Large intestine (tissue), 3 donors: Measurements from ENCODE around the gene ZFYVE9. TPM values are rescaled to one million over a fixed set of nuclear protein-coding genes. Genes with fewer than 3 reads are reported as not detected.

Experiments
- DNase-seq, 2 donors: peaks; one replicate each; pipeline versions ENCODE4 v3.0.0 to v3.0.0-alpha.2; 2013
- H3K27ac ChIP-seq: one replicate; pipeline ENCODE4 v1.5.1; 2013; ENCODE audit warnings: low read length
- H3K27me3 ChIP-seq: 2 replicates; pipeline ENCODE4 v1.6.1; 2013; ENCODE audit warnings: low read length; ENCODE audit not compliant: control insufficient read depth, insufficient read depth
- H3K36me3 ChIP-seq: 2 replicates; pipeline ENCODE4 v1.6.1; 2013; ENCODE audit warnings: low read length; ENCODE audit not compliant: control insufficient read depth, insufficient read depth
- H3K4me1 ChIP-seq: one replicate; pipeline ENCODE4 v1.6.1; 2013; ENCODE audit warnings: low read length; ENCODE audit not compliant: control insufficient read depth, insufficient read depth
- H3K4me3 ChIP-seq: one replicate; pipeline ENCODE4 v1.5.1; 2013; ENCODE audit warnings: low read length
- H3K9me3 ChIP-seq: one replicate; pipeline ENCODE4 v1.6.1; 2013; ENCODE audit warnings: mild to moderate bottlenecking, low read depth, low read length, moderate library complexity; ENCODE audit not compliant: control insufficient read depth
- WGBS: methylation state at CpG from one replicate; pipeline ENCODE4 v1.1.5; 2013; ENCODE audit warnings: low lambda C conversion rate; ENCODE audit not compliant: insufficient coverage; 5-methylcytosine and 5-hydroxymethylcytosine counted together
- polyA plus RNA-seq: library from polyadenylated mRNA; unstranded; fragments of 120-200 nt; gene quantifications from one replicate; pipeline ENCODE4 v1.2.1, GENCODE V29; 2013

ZFYVE9 gene
- polyA plus RNA-seq, 1 donor, result 14.5 TPM

- H3K36me3 ChIP-seq, result peaks cover 5% of the 10 kb centered on the region
- H3K4me3 ChIP-seq, result no peak overlapping the region
- H3K4me1 ChIP-seq, result no peaks in the 10 kb centered on the region
- no peak overlapping the region for H3K27ac ChIP-seq
- no peaks in the 10 kb centered on the region for H3K27me3 ChIP-seq
- DNase-seq, result no peak
- no peaks in the 10 kb centered on the region for H3K9me3 ChIP-seq
- WGBS, result no CpG with 5 or more reads among the region's 1 CpG
Measured at GRCh38 chr1:52294580-52294979, 152.7 kb downstream of the ZFYVE9 start.

GRCh38 chr1:52296345-52296744, 154.5 kb downstream of the ZFYVE9 start:
- no CpG with 5 or more reads among the region's 2 CpGs for WGBS
- peak in 1 of 2 donors; percentile 50 for DNase-seq
- H3K9me3 ChIP-seq, result no peaks in the 10 kb centered on the region
- H3K4me1 ChIP-seq, result no peaks in the 10 kb centered on the region
- H3K36me3 ChIP-seq, result peaks cover 7% of the 10 kb centered on the region
- H3K27ac ChIP-seq, result no peak overlapping the region
- no peak overlapping the region for H3K4me3 ChIP-seq
- no peaks in the 10 kb centered on the region for H3K27me3 ChIP-seq

GRCh38 chr1:52305417-52306226, 163.7 kb downstream of the ZFYVE9 start:
- Histone ChIP-seq H3K4me3 (no peak overlapping the region), H3K4me1 (peaks cover 8% of the 10 kb centered on the region), H3K9me3 (no peaks in the 10 kb centered on the region), H3K36me3 (peaks cover 6% of the 10 kb centered on the region), H3K27ac (no peak overlapping the region), H3K27me3 (no peaks in the 10 kb centered on the region)
- peak; percentile 31 to 54 for DNase-seq
- WGBS, result no CpG with 5 or more reads among the region's 13 CpGs

GRCh38 chr1:52306227-52307006, 164.5 kb downstream of the ZFYVE9 start:
- DNase-seq, result no peak
- H3K4me1 ChIP-seq, result peaks cover 8% of the 10 kb centered on the region

GRCh38 chr1:52321061-52321460, 179.2 kb downstream of the ZFYVE9 start:
- no peaks in the 10 kb centered on the region for H3K36me3 ChIP-seq
- no peak overlapping the region for H3K27ac ChIP-seq
- H3K9me3 ChIP-seq, result no peaks in the 10 kb centered on the region
- 100% methylated on average over 2 of the region's 2 CpGs for WGBS
- no peaks in the 10 kb centered on the region for H3K27me3 ChIP-seq
- H3K4me3 ChIP-seq, result no peak overlapping the region
- DNase-seq, result no peak
- H3K4me1 ChIP-seq, result no peaks in the 10 kb centered on the region

More at GRCh38 chr1:52306227-52307006, 164.5 kb downstream of the ZFYVE9 start:
- Histone ChIP-seq H3K9me3 (no peaks in the 10 kb centered on the region), H3K27me3 (no peaks in the 10 kb centered on the region), H3K36me3 (peaks cover 9% of the 10 kb centered on the region), H3K27ac (no peak overlapping the region), H3K4me3 (no peak overlapping the region)
- WGBS, result 100% methylated on average over 1 of the region's 11 CpGs

GRCh38 chr1:52323731-52324130, 181.8 kb downstream of the ZFYVE9 start:
- Histone ChIP-seq H3K27ac (no peak overlapping the region), H3K36me3 (no peaks in the 10 kb centered on the region), H3K27me3 (no peaks in the 10 kb centered on the region), H3K4me3 (no peak overlapping the region), H3K4me1 (no peaks in the 10 kb centered on the region), H3K9me3 (no peaks in the 10 kb centered on the region)
- no CpG with 5 or more reads among the region's 8 CpGs for WGBS
- no peak for DNase-seq

- no peaks in the 10 kb centered on the region for H3K36me3 ChIP-seq
- no peaks in the 10 kb centered on the region for H3K4me1 ChIP-seq
- 100% methylated on average over 2 of the region's 5 CpGs for WGBS
- H3K4me3 ChIP-seq, result no peak overlapping the region
- DNase-seq, result no peak
- no peaks in the 10 kb centered on the region for H3K9me3 ChIP-seq
- no peak overlapping the region for H3K27ac ChIP-seq
- no peaks in the 10 kb centered on the region for H3K27me3 ChIP-seq
Measured at GRCh38 chr1:52325786-52326185, 183.9 kb downstream of the ZFYVE9 start.

- H3K9me3 ChIP-seq, result no peaks in the 10 kb centered on the region
- no peak for DNase-seq
- no peaks in the 10 kb centered on the region for H3K27me3 ChIP-seq
- no peak overlapping the region for H3K4me3 ChIP-seq
- no CpG with 5 or more reads among the region's 1 CpG for WGBS
- no peaks in the 10 kb centered on the region for H3K4me1 ChIP-seq
- H3K36me3 ChIP-seq, result no peaks in the 10 kb centered on the region
- H3K27ac ChIP-seq, result no peak overlapping the region
Measured at GRCh38 chr1:52328615-52329014, 186.7 kb downstream of the ZFYVE9 start.

- no peaks in the 10 kb centered on the region for H3K9me3 ChIP-seq
- H3K4me3 ChIP-seq, result no peak overlapping the region
- no peak overlapping the region for H3K27ac ChIP-seq
- WGBS, result 100% methylated on average over 1 of the region's 1 CpG
- DNase-seq, result no peak
- H3K36me3 ChIP-seq, result peaks cover 8% of the 10 kb centered on the region
- no peaks in the 10 kb centered on the region for H3K27me3 ChIP-seq
- H3K4me1 ChIP-seq, result no peaks in the 10 kb centered on the region
Measured at GRCh38 chr1:52332411-52332810, 190.5 kb downstream of the ZFYVE9 start.

GRCh38 chr1:52334906-52335528, 193.1 kb downstream of the ZFYVE9 start:
- no peak for DNase-seq
- no peak overlapping the region for H3K27ac ChIP-seq

More at GRCh38 chr1:52334906-52335528, 193.1 kb downstream of the ZFYVE9 start:
- no peaks in the 10 kb centered on the region for H3K27me3 ChIP-seq
- H3K9me3 ChIP-seq, result no peaks in the 10 kb centered on the region
- H3K4me3 ChIP-seq, result no peak overlapping the region
- peaks cover 16% of the 10 kb centered on the region for H3K36me3 ChIP-seq
- 83% methylated on average over 1 of the region's 3 CpGs for WGBS
- H3K4me1 ChIP-seq, result no peaks in the 10 kb centered on the region
